Panc1 (cell line): ENCODE measurements around the gene CNMD. TPM values are rescaled to one million over a fixed set of nuclear protein-coding genes. Genes with fewer than 3 reads are reported as not detected.

ENCODE experiments used
- ATAC-seq: fragments of 200-7000 bp; cut with Tn5 transposase; 2 replicates; pipeline ENCODE4 v1.9.1; 2020; ENCODE audit warnings: mild to moderate bottlenecking, moderate library complexity
- BruUV-seq: library from RNA; stranded (reverse); fragments of 400-500 nt; replicated peaks from 2 replicates; lab custom pipeline; 2021; lab: Mats Ljungman, UMichigan
- CTCF ChIA-PET: fragments of 300-600 bp; sonication (Branson Sonifier 250); formaldehyde crosslinking; loops from one replicate; lab custom pipeline; 2022; ENCODE audit warnings: antibody characterized with exemption; lab: Charles Lee
- POLR2A ChIA-PET: fragments of 300-600 bp; sonication (Branson Sonifier 250); formaldehyde crosslinking; loops from one replicate; lab custom pipeline; 2022; ENCODE audit warnings: antibody characterized with exemption; lab: Charles Lee
- DNase-seq: peaks from one replicate; pipeline ENCODE4 v3.0.0-alpha.2; 2010; ENCODE audit warnings: low read depth, low spot score
- H3K27ac ChIP-seq: 2 replicates; pipeline ENCODE4 v1.5.1; 2011; ENCODE audit warnings: mild to moderate bottlenecking, low read length, inconsistent platforms
- H3K27me3 ChIP-seq: fragments of 200-500 bp; sonication (Bioruptor generic); 2 replicates; pipeline ENCODE4 v1.6.0; 2014; ENCODE audit warnings: low read length, inconsistent platforms; ENCODE audit not compliant: control insufficient read depth, insufficient read depth
- H3K36me3 ChIP-seq: fragments of 200-500 bp; sonication (Bioruptor generic); 2 replicates; pipeline ENCODE4 v1.5.1; 2014; ENCODE audit warnings: inconsistent platforms, mild to moderate bottlenecking, low read length, moderate library complexity; ENCODE audit not compliant: control insufficient read depth, insufficient read depth
- H3K4me1 ChIP-seq: 2 replicates; pipeline ENCODE4 v1.5.1; 2011; ENCODE audit warnings: inconsistent platforms, mild to moderate bottlenecking, low read length, moderate library complexity; ENCODE audit not compliant: control insufficient read depth, insufficient read depth
- H3K4me3 ChIP-seq, 2 experiments: 2 replicates each; pipeline ENCODE4 v1.5.1; 2011 to 2012; ENCODE audit warnings: low read depth in 2 of 2, low read length in 2 of 2, mild to moderate bottlenecking in 2 of 2, inconsistent platforms in 1 of 2, moderate library complexity in 1 of 2
- H3K9me3 ChIP-seq: fragments of 200-500 bp; sonication (Bioruptor generic); 2 replicates; pipeline ENCODE4 v1.5.1; 2014; ENCODE audit warnings: low read depth, mild to moderate bottlenecking, inconsistent platforms, low read length, moderate library complexity; ENCODE audit not compliant: control insufficient read depth, insufficient read depth
- CTCF ChIP-seq: fragments of 450-650 bp; IDR thresholded peaks from 2 replicates; pipeline ENCODE4 v1.5.1; 2017; ENCODE audit warnings: mild to moderate bottlenecking
- POLR2AphosphoS5 ChIP-seq: IDR thresholded peaks from 2 replicates; pipeline ENCODE4 v1.6.1; 2012; ENCODE audit warnings: mild to moderate bottlenecking, low read depth, low read length, moderate library complexity
- REST ChIP-seq, 2 experiments: IDR thresholded peaks; 2 replicates each; pipeline ENCODE4 v1.6.1; 2011 to 2012; ENCODE audit warnings: low read depth in 2 of 2, control low read depth in 1 of 2, low read length in 1 of 2, mild to moderate bottlenecking in 1 of 2, moderate library complexity in 1 of 2; ENCODE audit not compliant: insufficient read depth in 1 of 2
- SIN3A ChIP-seq: IDR thresholded peaks from 2 replicates; pipeline ENCODE4 v1.6.1; 2012; ENCODE audit warnings: low read depth, mild to moderate bottlenecking, low read length, moderate library complexity, borderline replicate concordance; ENCODE audit not compliant: insufficient read depth
- TCF7L2 ChIP-seq: IDR thresholded peaks from 2 replicates; pipeline ENCODE4 v1.6.1; 2011; ENCODE audit warnings: mild to moderate bottlenecking, low read depth, low read length, inconsistent platforms
- in situ Hi-C: cut with HindIII; loops from 2 replicates; pipeline ENCODE4 v1.10.0; 2016; ENCODE audit warnings: low sequenced_read_pairs, low pct_unique_long_range_greater_than_20kb
- intact Hi-C: fragments of 100-400 bp; cut with micrococcal nuclease; formaldehyde crosslinking; loops from one replicate; pipeline ENCODE4 v1.10.0; 2022; ENCODE audit not compliant: unreplicated experiment
- total RNA-seq: library from RNA; stranded (reverse); gene quantifications from one replicate; pipeline ENCODE4 v1.2.1, GENCODE V29; 2021; ENCODE audit not compliant: unreplicated experiment

CNMD gene
- total RNA-seq, 1 experiment from 2014 or later: not detected

- TF ChIP-seq CTCF: no peak
- no peak for TF ChIP-seq SIN3A
- TF ChIP-seq REST (IDR thresholded peaks at IDR 0.05; ENCODE audit: insufficient read depth in 1 of 2, low read depth in 2 of 2, low read length in 1 of 2): no peak
- TF ChIP-seq POLR2AphosphoS5: no peak
- Histone ChIP-seq H3K9me3 (no peaks in the 10 kb centered on the region), H3K36me3 (peaks cover 19% of the 10 kb centered on the region), H3K27me3 (no peaks in the 10 kb centered on the region), H3K4me1 (no peaks in the 10 kb centered on the region), H3K27ac (no peak overlapping the region), H3K4me3 (no peak overlapping the region)
- DNase-seq (no peak), ATAC-seq (no peak)
- ChIA-PET POLR2A (no interaction called here), CTCF (no interaction called here)
- in situ Hi-C loops: no loop called here
- BruUV-seq: no TSS peak
- intact Hi-C loops: no loop called here
Measured at GRCh38 chr13:52670726-52671125, 68.9 kb downstream of the CNMD start.

GRCh38 chr13:52669677-52670076, 69.9 kb downstream of the CNMD start:
- CTCF ChIA-PET: no interaction called here

More at GRCh38 chr13:52669677-52670076, 69.9 kb downstream of the CNMD start:
- intact Hi-C loops (no loop called here), in situ Hi-C loops (no loop called here)
- H3K4me1 ChIP-seq: no peaks in the 10 kb centered on the region
- H3K4me3 ChIP-seq: no peak overlapping the region
- POLR2A ChIA-PET: no interaction called here
- no peaks in the 10 kb centered on the region for H3K27me3 ChIP-seq
- ATAC-seq (no peak), DNase-seq (no peak)
- no peak overlapping the region for H3K27ac ChIP-seq
- TF ChIP-seq POLR2AphosphoS5 (no peak), TCF7L2 (no peak), REST (IDR thresholded peaks at IDR 0.05; ENCODE audit: insufficient read depth in 1 of 2, low read depth in 2 of 2, low read length in 1 of 2) (no peak), CTCF (no peak), SIN3A (no peak)
- H3K9me3 ChIP-seq: no peaks in the 10 kb centered on the region
- peaks cover 22% of the 10 kb centered on the region for H3K36me3 ChIP-seq
- BruUV-seq: no TSS peak
